ENCODE measurements around the gene TEX13D.

GRCh38 chrX:124333862-124334261 lies 1.4 kb downstream of the TEX13D start:
- TF ChIP-seq EP300 (IDR thresholded peaks at IDR 0.05) (no peak), CTCF (IDR thresholded peaks at IDR 0.05) (no peak), POLR2AphosphoS5 (IDR thresholded peaks at IDR 0.05) (no peak)

All from suprapubic skin (tissue), 4 donors.